Transverse colon (tissue), 4 donors: ENCODE measurements around the gene TNRC6C.

Source experiments
- EP300 ChIP-seq: sonication (generic); formaldehyde crosslinking; IDR thresholded peaks from one replicate; pipeline ENCODE4 v1.6.1; 2017; ENCODE audit warnings: antibody characterized with exemption, low read depth
- POLR2A ChIP-seq: fragments of 450-650 bp; IDR thresholded peaks from one replicate; pipeline ENCODE4 v1.6.1; 2016; ENCODE audit warnings: antibody characterized with exemption, mild to moderate bottlenecking, moderate library complexity
- POLR2AphosphoS5 ChIP-seq, 3 donors: sonication (generic); formaldehyde crosslinking; IDR thresholded peaks; one replicate each; pipeline ENCODE4 v1.6.1; 2016; ENCODE audit warnings: antibody characterized with exemption in 3 of 3
- TF ChIP-seq, protein P1 (sequence below), 5 experiments: fragments of 200-600 bp in 3 of 5; fragments of 450-650 bp in 2 of 5; sonication (generic) in 3 of 5; IDR thresholded peaks; 1 replicate in 2 of 5; 2 replicates in 3 of 5; pipeline ENCODE4 v1.5.1; 2016 to 2017; ENCODE audit warnings: antibody characterized with exemption in 5 of 5, inconsistent platforms in 3 of 5, mild to moderate bottlenecking in 2 of 5, moderate library complexity in 1 of 5

DNA sequence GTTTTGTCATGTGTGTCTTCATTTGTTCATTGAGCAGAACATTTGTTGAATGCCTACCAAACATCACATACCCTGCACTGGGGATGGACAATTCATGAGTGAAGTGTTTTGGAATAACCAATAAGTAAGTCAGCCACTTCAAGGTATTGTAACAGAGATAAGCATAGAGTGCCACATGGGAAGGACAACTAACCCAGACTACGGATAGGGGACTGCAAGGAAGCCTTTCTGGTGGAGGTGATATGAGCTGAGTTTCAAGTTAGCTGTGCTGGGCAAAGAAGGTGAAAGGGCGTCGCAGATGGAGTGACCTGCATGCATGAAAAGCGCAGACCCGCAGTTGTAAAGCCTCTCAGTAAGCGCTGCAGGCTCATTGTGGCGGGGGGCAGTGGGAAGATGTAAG is 78.8 kb downstream of the TNRC6C start:
- TF ChIP-seq POLR2A (no peak), POLR2AphosphoS5 (IDR thresholded peaks at IDR 0.05) (no peak), EP300 (no peak)
- TF ChIP-seq, protein P1, sequence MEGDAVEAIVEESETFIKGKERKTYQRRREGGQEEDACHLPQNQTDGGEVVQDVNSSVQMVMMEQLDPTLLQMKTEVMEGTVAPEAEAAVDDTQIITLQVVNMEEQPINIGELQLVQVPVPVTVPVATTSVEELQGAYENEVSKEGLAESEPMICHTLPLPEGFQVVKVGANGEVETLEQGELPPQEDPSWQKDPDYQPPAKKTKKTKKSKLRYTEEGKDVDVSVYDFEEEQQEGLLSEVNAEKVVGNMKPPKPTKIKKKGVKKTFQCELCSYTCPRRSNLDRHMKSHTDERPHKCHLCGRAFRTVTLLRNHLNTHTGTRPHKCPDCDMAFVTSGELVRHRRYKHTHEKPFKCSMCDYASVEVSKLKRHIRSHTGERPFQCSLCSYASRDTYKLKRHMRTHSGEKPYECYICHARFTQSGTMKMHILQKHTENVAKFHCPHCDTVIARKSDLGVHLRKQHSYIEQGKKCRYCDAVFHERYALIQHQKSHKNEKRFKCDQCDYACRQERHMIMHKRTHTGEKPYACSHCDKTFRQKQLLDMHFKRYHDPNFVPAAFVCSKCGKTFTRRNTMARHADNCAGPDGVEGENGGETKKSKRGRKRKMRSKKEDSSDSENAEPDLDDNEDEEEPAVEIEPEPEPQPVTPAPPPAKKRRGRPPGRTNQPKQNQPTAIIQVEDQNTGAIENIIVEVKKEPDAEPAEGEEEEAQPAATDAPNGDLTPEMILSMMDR (IDR thresholded peaks at IDR 0.05), result no peak
